Adrenal gland (tissue), 12 donors: Measurements from ENCODE around the gene UBE2QL1. TPM values are rescaled to one million over a fixed set of nuclear protein-coding genes. Genes with fewer than 3 reads are reported as not detected.
A peak's percentile ranks its signal among the peaks of the same experiment; 100 is the strongest.

Experiments
- DNase-seq, 7 donors: peaks; one replicate each; pipeline ENCODE4 v3.0.0-alpha.2; 2019 to 2020
- H3K27ac ChIP-seq, 5 donors: fragments of 200-600 bp; sonication (generic) in 4 of 5; 1 replicate in 3 of 5; 2 replicates in 2 of 5; pipeline versions ENCODE4 v1.5.1 to v1.8.0; 2016 to 2020; ENCODE audit warnings: mild to moderate bottlenecking in 1 of 5
- H3K27me3 ChIP-seq: fragments of 200-600 bp; 2 replicates; pipeline ENCODE4 v1.8.0; 2021
- H3K36me3 ChIP-seq, 2 donors: fragments of 200-600 bp; replicated peaks in 1 of 2; 1 replicate in 1 of 2; 2 replicates in 1 of 2; pipeline versions ENCODE4 v1.5.1 to v1.8.0; 2018 to 2022
- H3K4me1 ChIP-seq, 2 donors: fragments of 200-600 bp; replicated peaks in 1 of 2; 1 replicate in 1 of 2; 2 replicates in 1 of 2; pipeline versions ENCODE4 v1.5.1 to v1.8.0; 2018 to 2021
- H3K4me3 ChIP-seq, 4 donors: fragments of 200-600 bp; sonication (generic) in 3 of 4; one replicate each; pipeline ENCODE4 v1.5.1; 2016 to 2018
- H3K9me3 ChIP-seq, 3 donors: fragments of 200-600 bp; sonication (generic) in 1 of 3; replicated peaks in 1 of 3; 1 replicate in 2 of 3; 2 replicates in 1 of 3; pipeline versions ENCODE4 v1.5.1 to v1.8.0; 2016 to 2021
- CTCF ChIP-seq, 6 experiments: fragments of 450-650 bp in 4 of 6; fragments of 200-600 bp in 2 of 6; sonication (generic) in 1 of 6; IDR thresholded peaks; 1 replicate in 5 of 6; 2 replicates in 1 of 6; pipeline versions ENCODE4 v1.5.1 to v1.8.0; 2016 to 2021; ENCODE audit warnings: antibody characterized with exemption in 6 of 6, mild to moderate bottlenecking in 2 of 6, moderate library complexity in 1 of 6
- POLR2A ChIP-seq, 2 donors: fragments of 450-650 bp; IDR thresholded peaks; one replicate each; pipeline ENCODE4 v1.6.1; 2017; ENCODE audit warnings: antibody characterized with exemption in 2 of 2, mild to moderate bottlenecking in 2 of 2, moderate library complexity in 1 of 2
- WGBS, 4 donors: extraction: QIAGEN DNeasy Blood & Tissue Kit in 2 of 4; methylation state at CpG; one replicate each; pipeline versions ENCODE4 v1.1.5 to v1.1.7; 2013 to 2017; 5-methylcytosine and 5-hydroxymethylcytosine counted together
- intact Hi-C, 2 donors: fragments of 100-400 bp; cut with DNase I; formaldehyde crosslinking; loops; one replicate each; pipeline versions ENCODE4 v1.14.1 to v1.15.0; 2022 to 2023
- polyA plus RNA-seq, 3 donors: library from polyadenylated mRNA; stranded (reverse); fragments of 200-250 nt in 2 of 3; fragments of 350-450 nt in 1 of 3; fragmentation: Illumina TruSeq in 1 of 3; extraction: RNeasy Lipid Tissue Mini Kit (QIAGEN cat#74804) in 1 of 3; gene quantifications; one replicate each; pipeline ENCODE4 v1.2.3, GENCODE V29; 2013 to 2014
- total RNA-seq, 9 donors: library from RNA; depleted of rRNA in 4 of 9; stranded (reverse); fragments of >200 nt in 4 of 9; fragments of 120-200 nt in 1 of 9; fragmentation: NEBNext Ultra II Directional in 1 of 9; extraction: Animal tissue kit (Norgen Biotek cat#: 25700) in 1 of 9; gene quantifications; one replicate each; pipeline versions ENCODE4 v1.1.0 to v1.2.4, GENCODE V29; 2013 to 2023
- donor health status: healthy with polysubstance abuse.
- donor health status: Bipolar disorder and iron deficiency.
- donor health status: DM: yes; HTN: yes; CAD: no.
- donor health status: DM: no; HTN: no; CAD: no.
- donor health status: DM: no; HTN: no; CAD: no.
- donor health status: DM: yes; HTN: yes; CAD: no.

UBE2QL1 gene
- total and polyA plus RNA-seq, 12 donors: 0.12 to 3.4 (median 1.1) TPM

- intact Hi-C loops: no loop called here
- Histone ChIP-seq H3K27me3 (no peaks in the 10 kb centered on the region), H3K27ac (no peak overlapping the region), H3K9me3 (no peaks in the 10 kb centered on the region), H3K4me1 (no peaks in the 10 kb centered on the region), H3K4me3 (no peak overlapping the region), H3K36me3 (no peaks in the 10 kb centered on the region)
- TF ChIP-seq CTCF (IDR thresholded peaks at IDR 0.05) (no peak), POLR2A (IDR thresholded peaks at IDR 0.05) (no peak)
- no peak for DNase-seq
- 55 to 65% (median 63%) methylated on average over 3 of the region's 3 CpGs for WGBS, 4 donors
Observed at GRCh38 chr5:6490693-6491092, 42.0 kb downstream of the UBE2QL1 start.

- no peaks in the 10 kb centered on the region for H3K4me1 ChIP-seq
Observed at GRCh38 chr5:6491196-6491918, 42.7 kb downstream of the UBE2QL1 start.

GRCh38 chr5:6491919-6492290, 43.2 kb downstream of the UBE2QL1 start:
- no peaks in the 10 kb centered on the region for H3K4me1 ChIP-seq
- H3K36me3 ChIP-seq: no peaks in the 10 kb centered on the region
- TF ChIP-seq CTCF (IDR thresholded peaks at IDR 0.05): no peak
- TF ChIP-seq POLR2A (IDR thresholded peaks at IDR 0.05): no peak
- WGBS, 4 donors: 89 to 96% (median 92%) methylated on average over 13 of the region's 13 CpGs
- no peak overlapping the region for H3K27ac ChIP-seq
- H3K4me3 ChIP-seq: no peak overlapping the region
- peak in 1 of 7 donors; percentile 37 for DNase-seq
- H3K27me3 ChIP-seq: no peaks in the 10 kb centered on the region
- no peaks in the 10 kb centered on the region for H3K9me3 ChIP-seq
- intact Hi-C loops: no loop called here

More at GRCh38 chr5:6491196-6491918, 42.7 kb downstream of the UBE2QL1 start:
- no peak overlapping the region for H3K4me3 ChIP-seq
- no peak overlapping the region for H3K27ac ChIP-seq
- WGBS, 4 donors: 82 to 89% (median 86%) methylated on average over 32 of the region's 32 CpGs
- H3K27me3 ChIP-seq: no peaks in the 10 kb centered on the region
- no peaks in the 10 kb centered on the region for H3K36me3 ChIP-seq
- H3K9me3 ChIP-seq: no peaks in the 10 kb centered on the region
- peak in 1 of 7 donors; percentile 6 for DNase-seq
- intact Hi-C loops: no loop called here
- no peak for TF ChIP-seq POLR2A (IDR thresholded peaks at IDR 0.05)

- WGBS, 4 donors: 83 to 89% (median 84%) methylated on average over 4 of the region's 4 CpGs
- H3K36me3 ChIP-seq: no peaks in the 10 kb centered on the region
- H3K9me3 ChIP-seq: no peaks in the 10 kb centered on the region
- H3K27ac ChIP-seq: no peak overlapping the region
- H3K27me3 ChIP-seq: no peaks in the 10 kb centered on the region
- intact Hi-C loops: no loop called here
- H3K4me1 ChIP-seq: no peaks in the 10 kb centered on the region
- TF ChIP-seq POLR2A (IDR thresholded peaks at IDR 0.05) (no peak), CTCF (IDR thresholded peaks at IDR 0.05) (no peak)
- DNase-seq: peak in 1 of 7 donors; percentile 10
- no peak overlapping the region for H3K4me3 ChIP-seq
Observed at GRCh38 chr5:6492934-6493333, 44.3 kb downstream of the UBE2QL1 start.
